ENCODE results near the gene BCL2L1. TPM values are rescaled to one million over a fixed set of nuclear protein-coding genes. Genes with fewer than 3 reads are reported as not detected.

Gene BCL2L1
- total RNA-seq, 2 donors from 2014 or later, result 96.2 to 103 TPM

GRCh38 chr20:31707258-31707615 is 15.4 kb downstream of the BCL2L1 start:
- no peaks in the 10 kb centered on the region for H3K36me3 ChIP-seq (replicated peaks in 1 of 2; ENCODE audit: insufficient read depth in 1 of 2, low read depth in 2 of 2)
- WGBS, 2 donors, result 85 to 100% methylated on average over 4 to 5 of the region's 5 CpGs
- intact Hi-C loops (cut with DNase I), result no loop called here
- H3K4me1 ChIP-seq, result peaks cover 89% of the 10 kb centered on the region
- no peak overlapping the region for H3K4me3 ChIP-seq
- H3K27me3 ChIP-seq, result no peaks in the 10 kb centered on the region
- H3K9me3 ChIP-seq, result no peaks in the 10 kb centered on the region
- H3K27ac ChIP-seq, result peak overlapping the region; percentile 94 to 96 (median 94)
- TF ChIP-seq POLR2A (IDR thresholded peaks at IDR 0.05) (no peak), CTCF (IDR thresholded peaks at IDR 0.05) (no peak)
- DNase-seq (no peak), ATAC-seq (no peak)

GRCh38 chr20:31706607-31707257 is 15.9 kb downstream of the BCL2L1 start:
- H3K27me3 ChIP-seq, result no peaks in the 10 kb centered on the region
- no peaks in the 10 kb centered on the region for H3K9me3 ChIP-seq
- peak overlapping the region; percentile 94 to 96 (median 94) for H3K27ac ChIP-seq
- TF ChIP-seq CTCF (IDR thresholded peaks at IDR 0.05), result no peak
- no peak for TF ChIP-seq POLR2A (IDR thresholded peaks at IDR 0.05)
- 81 to 89% methylated on average over 2 of the region's 2 CpGs for WGBS, 2 donors
- intact Hi-C loops (cut with DNase I), result no loop called here
- DNase-seq (no peak), ATAC-seq (no peak)
- H3K4me1 ChIP-seq, result peaks cover 89% of the 10 kb centered on the region
- no peaks in the 10 kb centered on the region for H3K36me3 ChIP-seq (replicated peaks in 1 of 2; ENCODE audit: insufficient read depth in 1 of 2, low read depth in 2 of 2)
- H3K4me3 ChIP-seq, result no peak overlapping the region

- peak overlapping the region; percentile 94 to 96 (median 94) for H3K27ac ChIP-seq
These were observed 16.8 kb downstream of the BCL2L1 start for GRCh38 chr20:31705598-31706597.

GRCh38 chr20:31705191-31705590 is 17.5 kb downstream of the BCL2L1 start:
- Histone ChIP-seq H3K4me1 (peaks cover 86% of the 10 kb centered on the region), H3K36me3 (replicated peaks in 1 of 2; ENCODE audit: insufficient read depth in 1 of 2, low read depth in 2 of 2) (no peaks in the 10 kb centered on the region), H3K27ac (peak overlapping the region; percentile 94 to 96 (median 94)), H3K9me3 (no peaks in the 10 kb centered on the region), H3K4me3 (no peak overlapping the region), H3K27me3 (no peaks in the 10 kb centered on the region)
- intact Hi-C loops (cut with DNase I), result no loop called here
- no peak for ATAC-seq
- no peak for DNase-seq
- no peak for TF ChIP-seq CTCF (IDR thresholded peaks at IDR 0.05)
- TF ChIP-seq POLR2A (IDR thresholded peaks at IDR 0.05), result no peak

More at GRCh38 chr20:31705598-31706597, 16.8 kb downstream of the BCL2L1 start:
- Histone ChIP-seq H3K27me3 (no peaks in the 10 kb centered on the region), H3K9me3 (no peaks in the 10 kb centered on the region), H3K4me3 (no peak overlapping the region), H3K36me3 (replicated peaks in 1 of 2; ENCODE audit: insufficient read depth in 1 of 2, low read depth in 2 of 2) (no peaks in the 10 kb centered on the region), H3K4me1 (peaks cover 86% of the 10 kb centered on the region)
- 61 to 84% methylated on average over 4 of the region's 4 CpGs for WGBS, 2 donors
- ATAC-seq (no peak), DNase-seq (no peak)
- intact Hi-C loops (cut with DNase I), result no loop called here
- TF ChIP-seq POLR2A (IDR thresholded peaks at IDR 0.05) (no peak), CTCF (IDR thresholded peaks at IDR 0.05) (no peak)

Data from body of pancreas (tissue), 4 donors.